Naive thymus-derived CD4-positive, alpha-beta T cell (primary cell): ENCODE data around the gene UBALD2. TPM values are rescaled to one million over a fixed set of nuclear protein-coding genes. Genes with fewer than 3 reads are reported as not detected.

Experiments
- ATAC-seq: fragments of 150-1000 bp; cut with Tn5 transposase; 2 replicates; pipeline ENCODE4 v1.10.0; 2021; ENCODE audit warnings: mild to moderate bottlenecking, moderate library complexity
- CTCF ChIA-PET: fragments of 350-600 bp; sonication (Branson Sonifier 250); formaldehyde crosslinking; loops from one replicate; lab custom pipeline; 2021; ENCODE audit warnings: antibody characterized with exemption; lab: Charles Lee
- POLR2A ChIA-PET: fragments of 350-600 bp; sonication (Branson Sonifier 250); formaldehyde crosslinking; loops from one replicate; lab custom pipeline; 2021; ENCODE audit warnings: antibody characterized with exemption, inconsistent platforms; lab: Charles Lee
- DNase-seq, 9 donors: peaks; one replicate each; pipeline versions ENCODE4 v3.0.0 to v3.0.0-alpha.2; 2020 to 2022; ENCODE audit warnings: mixed read lengths in 1 of 9
- H3K27ac ChIP-seq: one replicate; pipeline ENCODE4 v1.7.0; 2013; ENCODE audit warnings: mild to moderate bottlenecking, low read depth, low read length, moderate library complexity
- H3K27me3 ChIP-seq, 2 donors: one replicate each; pipeline ENCODE4 v1.7.0; 2013; ENCODE audit warnings: low read length in 2 of 2, mild to moderate bottlenecking in 2 of 2, moderate library complexity in 2 of 2; ENCODE audit not compliant: control insufficient read depth in 2 of 2, insufficient read depth in 2 of 2
- H3K36me3 ChIP-seq, 3 experiments: 1 replicate in 2 of 3; 2 replicates in 1 of 3; pipeline ENCODE4 v1.7.0; 2013; ENCODE audit warnings: low read length in 3 of 3, mild to moderate bottlenecking in 3 of 3, moderate library complexity in 1 of 3; ENCODE audit not compliant: insufficient read depth in 3 of 3, control insufficient read depth in 2 of 3
- H3K4me1 ChIP-seq, 2 donors: one replicate each; pipeline ENCODE4 v1.7.0; 2013; ENCODE audit warnings: low read length in 2 of 2, mild to moderate bottlenecking in 2 of 2, moderate library complexity in 1 of 2; ENCODE audit not compliant: control insufficient read depth in 2 of 2, insufficient read depth in 2 of 2
- H3K4me3 ChIP-seq: 2 replicates; pipeline ENCODE4 v1.7.0; 2013; ENCODE audit warnings: mild to moderate bottlenecking, low read length
- H3K9me3 ChIP-seq, 3 experiments: 1 replicate in 2 of 3; 2 replicates in 1 of 3; pipeline ENCODE4 v1.7.0; 2013; ENCODE audit warnings: low read length in 3 of 3; ENCODE audit not compliant: control insufficient read depth in 2 of 3
- H3K27ac Mint-ChIP-seq, 9 donors: one replicate each; pipeline ENCODE4 v1.8.0; 2020 to 2022; ENCODE audit warnings: mixed read lengths in 9 of 9, mild to moderate bottlenecking in 8 of 9, moderate library complexity in 5 of 9, inconsistent platforms in 2 of 9
- H3K27me3 Mint-ChIP-seq, 5 donors: one replicate each; pipeline ENCODE4 v1.8.0; 2021 to 2022; ENCODE audit warnings: mixed read lengths in 5 of 5, mild to moderate bottlenecking in 1 of 5
- H3K36me3 Mint-ChIP-seq, 5 donors: one replicate each; pipeline ENCODE4 v1.8.0; 2020 to 2022; ENCODE audit warnings: mixed read lengths in 5 of 5, mild to moderate bottlenecking in 3 of 5, inconsistent platforms in 1 of 5
- H3K4me1 Mint-ChIP-seq, 7 donors: one replicate each; pipeline ENCODE4 v1.8.0; 2020 to 2022; ENCODE audit warnings: mixed read lengths in 7 of 7, mild to moderate bottlenecking in 3 of 7, inconsistent platforms in 1 of 7
- H3K4me3 Mint-ChIP-seq, 10 donors: one replicate each; pipeline ENCODE4 v1.8.0; 2020 to 2022; ENCODE audit warnings: mild to moderate bottlenecking in 10 of 10, mixed read lengths in 10 of 10, moderate library complexity in 6 of 10, inconsistent platforms in 2 of 10
- H3K9me3 Mint-ChIP-seq, 11 donors: one replicate each; pipeline ENCODE4 v1.8.0; 2020 to 2022; ENCODE audit warnings: mixed read lengths in 11 of 11, mild to moderate bottlenecking in 4 of 11, inconsistent platforms in 1 of 11, moderate library complexity in 1 of 11
- intact Hi-C, 2 donors: fragments of 100-400 bp; cut with micrococcal nuclease; formaldehyde crosslinking; loops; one replicate each; pipeline ENCODE4 v1.15.1; 2023
- polyA plus RNA-seq, 2 donors: library from polyadenylated mRNA; unstranded; fragments of 300-500 nt; fragmentation: Illumina TruSeq; gene quantifications; one replicate each; pipeline ENCODE4 v1.2.3, GENCODE V29; 2021
- total RNA-seq, 6 experiments: library from RNA in 5 of 6; stranded (reverse) in 5 of 6; gene quantifications; 1 replicate in 5 of 6; 2 replicates in 1 of 6; pipeline ENCODE4 v1.2.3 and lab custom pipeline; 2021 to 2026

The UBALD2 gene
- total and polyA plus RNA-seq, 7 experiments from 2014 or later = 6.9 to 263 (median 132) TPM

DNA sequence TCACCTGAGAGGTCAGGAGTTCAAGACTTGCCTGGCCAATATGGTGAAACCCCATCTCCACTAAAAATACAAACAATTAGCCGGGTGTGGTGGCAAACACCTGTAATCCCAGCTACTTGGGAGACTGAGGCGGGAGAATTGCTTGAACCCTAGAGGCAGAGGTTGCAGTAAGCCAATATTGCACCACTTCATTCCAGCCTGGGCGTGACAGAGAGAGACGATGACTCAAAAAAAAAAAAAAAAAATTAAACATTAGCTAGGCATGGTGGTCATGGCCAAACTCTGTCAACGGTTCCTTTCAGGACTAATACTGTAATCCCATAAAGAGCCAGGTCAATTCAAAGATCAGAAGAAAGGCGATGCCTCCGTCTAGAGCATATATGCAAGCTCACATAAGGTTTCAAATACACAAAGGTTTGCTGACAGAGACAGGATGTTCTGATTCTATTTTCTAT is 27.3 kb upstream of the UBALD2 start:
- H3K27me3 ChIP-seq = no peaks in the 10 kb centered on the region
- ATAC-seq (no peak), DNase-seq (peak in 1 of 9 donors; percentile 17)
- no peak overlapping the region for H3K4me3 ChIP-seq
- Mint-ChIP-seq H3K27ac (peak overlapping the region; percentile 65 to 88 (median 82)), H3K36me3 (peaks cover 0 to 33% (median 4%) of the 10 kb centered on the region in 5 donors), H3K4me1 (peaks cover 26 to 71% (median 66%) of the 10 kb centered on the region in 7 donors), H3K9me3 (peaks cover 0 to 3% (median 0%) of the 10 kb centered on the region in 11 donors), H3K27me3 (peaks cover 0 to 4% (median 0%) of the 10 kb centered on the region in 5 donors), H3K4me3 (peak overlapping the region; percentile 84 to 96 (median 88))
- H3K9me3 ChIP-seq = no peaks in the 10 kb centered on the region
- H3K36me3 ChIP-seq = no peaks in the 10 kb centered on the region
- CTCF ChIA-PET = interaction anchor here (0.6 to 2.6 kb wide), 11 partner anchors 26 to 117 kb away, joined by 3 to 11 read pairs (median 3); no protein-coding TSS in a partner anchor
- POLR2A ChIA-PET = interaction anchor here (0.6 to 3.8 kb wide), 24 partner anchors 9 to 433 kb away, joined by 3 to 26 read pairs (median 6); partner anchors contain the start of gene UBALD2
- intact Hi-C loops = loop anchor here (2.0 to 5.0 kb wide), 3 partner anchors 19 to 45 kb away; no protein-coding TSS in a partner anchor
- peak overlapping the region; percentile 15 for H3K27ac ChIP-seq
- H3K4me1 ChIP-seq = peaks cover 12 to 22% of the 10 kb centered on the region in 2 donors

DNA sequence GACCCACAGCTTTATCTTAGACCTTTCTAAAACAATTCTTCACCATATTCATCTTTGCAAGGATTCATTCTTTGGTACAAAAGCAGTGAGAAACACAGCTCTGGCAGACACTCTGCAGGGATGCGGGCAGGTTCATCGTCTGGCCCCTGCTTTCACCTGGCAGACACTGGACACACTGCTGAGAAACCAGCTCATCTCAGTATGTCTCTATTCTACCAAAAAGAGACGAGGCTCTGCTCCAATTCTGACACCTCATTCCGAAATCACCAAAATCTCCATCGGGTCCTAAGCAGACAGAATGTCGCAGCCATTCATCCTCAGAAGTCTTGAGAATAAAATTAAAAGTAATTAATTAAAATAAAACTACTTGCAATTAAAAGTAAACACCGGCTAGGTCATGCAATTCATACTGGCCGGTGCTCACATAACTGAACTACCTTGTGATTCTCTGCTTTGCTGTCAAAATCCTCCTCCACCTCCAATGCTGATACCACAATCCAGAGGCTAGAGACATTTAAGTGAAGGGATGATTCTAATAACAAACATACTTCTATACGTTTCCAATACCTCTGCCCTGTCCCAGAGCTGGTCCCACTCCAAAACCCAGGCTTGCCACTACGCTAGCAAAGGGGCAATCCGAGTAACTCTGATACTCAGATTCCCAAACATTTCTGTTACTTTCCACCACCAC is 26.2 kb upstream of the UBALD2 start:
- POLR2A ChIA-PET = interaction anchor here (0.6 to 3.8 kb wide), 20 partner anchors 8 to 108 kb away, joined by 3 to 26 read pairs (median 8); partner anchors contain the start of gene UBALD2
- peak overlapping the region; percentile 78 for H3K27ac ChIP-seq
- intact Hi-C loops = loop anchor here (2.0 to 5.0 kb wide), 3 partner anchors 20 to 46 kb away; no protein-coding TSS in a partner anchor
- H3K9me3 ChIP-seq = no peaks in the 10 kb centered on the region
- Mint-ChIP-seq H3K27me3 (peaks cover 0 to 4% (median 0%) of the 10 kb centered on the region in 5 donors), H3K4me1 (peaks cover 23 to 73% (median 69%) of the 10 kb centered on the region in 7 donors), H3K9me3 (peaks cover 0 to 3% (median 0%) of the 10 kb centered on the region in 11 donors), H3K36me3 (peaks cover 0 to 33% (median 4%) of the 10 kb centered on the region in 5 donors), H3K27ac (peak overlapping the region; percentile 79 to 92 (median 88)), H3K4me3 (peak overlapping the region; percentile 84 to 96 (median 88))
- DNase-seq (no peak), ATAC-seq (no peak)
- H3K36me3 ChIP-seq = no peaks in the 10 kb centered on the region
- CTCF ChIA-PET = interaction anchor here (0.8 to 2.6 kb wide), 6 partner anchors 40 to 116 kb away, joined by 3 to 11 read pairs (median 3); no protein-coding TSS in a partner anchor
- peaks cover 12 to 32% of the 10 kb centered on the region in 2 donors for H3K4me1 ChIP-seq
- H3K4me3 ChIP-seq = no peak overlapping the region
- no peaks in the 10 kb centered on the region for H3K27me3 ChIP-seq

DNA sequence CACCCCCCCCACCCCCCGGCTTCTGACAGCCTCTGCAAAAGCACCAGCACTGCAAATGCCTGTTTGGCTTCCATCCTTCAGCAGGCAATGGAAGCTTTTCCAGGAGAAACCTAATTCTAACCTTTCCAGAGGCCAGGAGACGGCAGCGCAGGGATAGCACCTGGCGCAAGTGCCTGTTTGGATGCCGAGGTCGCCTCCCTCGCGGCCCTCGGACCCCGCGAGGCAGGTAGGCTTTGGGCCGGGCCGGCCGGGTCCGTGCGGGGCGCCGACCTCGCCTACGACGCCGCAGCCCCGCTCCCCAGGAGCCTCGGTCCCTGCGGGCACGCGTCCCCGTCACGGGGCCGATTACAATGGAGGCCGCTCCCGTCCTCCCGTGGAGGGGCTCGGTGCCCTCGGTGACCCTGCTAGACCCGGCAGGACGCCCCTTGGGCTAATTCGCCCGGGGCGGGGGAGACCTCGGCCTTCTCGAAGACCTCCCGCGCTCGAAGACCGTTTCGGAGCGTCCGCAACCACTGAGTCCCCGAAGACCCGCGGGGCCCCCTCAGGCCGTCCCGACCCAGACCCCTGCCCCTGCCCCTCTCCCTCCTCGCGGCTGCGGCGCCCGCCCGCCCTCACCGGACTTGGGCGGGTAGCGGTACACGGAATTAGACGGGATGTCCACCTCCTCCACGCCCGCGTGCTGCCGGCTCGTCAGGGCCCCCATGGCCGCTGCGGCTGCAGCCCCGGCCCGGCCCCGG is 25.4 kb upstream of the UBALD2 start:
- peaks cover 27 to 74% (median 69%) of the 10 kb centered on the region in 7 donors for H3K4me1 Mint-ChIP-seq
- no peak for ATAC-seq
- peaks cover 0 to 30% (median 3%) of the 10 kb centered on the region in 5 donors for H3K36me3 Mint-ChIP-seq
- POLR2A ChIA-PET = interaction anchor here (1.1 to 10.1 kb wide), 12 partner anchors 10 to 88 kb away, joined by 3 to 375 read pairs (median 13); partner anchors contain the start of gene UBALD2
- H3K27ac Mint-ChIP-seq = peak overlapping the region; percentile 79 to 92 (median 88)
- Histone ChIP-seq H3K4me3 (peak overlapping the region; percentile 54), H3K27ac (peak overlapping the region; percentile 78), H3K27me3 (no peaks in the 10 kb centered on the region), H3K36me3 (no peaks in the 10 kb centered on the region), H3K4me1 (peaks cover 9 to 39% of the 10 kb centered on the region in 2 donors), H3K9me3 (no peaks in the 10 kb centered on the region)
- intact Hi-C loops = loop anchor here (1.0 to 5.0 kb wide), 4 partner anchors 21 to 47 kb away; no protein-coding TSS in a partner anchor
- peak overlapping the region; percentile 84 to 96 (median 88) for H3K4me3 Mint-ChIP-seq
- peaks cover 0 to 4% (median 0%) of the 10 kb centered on the region in 5 donors for H3K27me3 Mint-ChIP-seq
- CTCF ChIA-PET = no interaction called here
- peaks cover 0 to 3% (median 0%) of the 10 kb centered on the region in 11 donors for H3K9me3 Mint-ChIP-seq
- peak in 3 of 9 donors; percentile 13 to 38 (median 17) for DNase-seq

GRCh38 chr17:76240461-76241203 is 24.5 kb upstream of the UBALD2 start, which contains the start of gene RNF157:
Gene RNF157, minus strand, starts transcription at chr17:76240493. Its CDS starts 253 bp downstream, at chr17:76240240.
- Histone ChIP-seq H3K4me1 (peaks cover 10 to 49% of the 10 kb centered on the region in 2 donors), H3K9me3 (no peaks in the 10 kb centered on the region), H3K27ac (peak within 1 kb of the TSS; percentile 78), H3K27me3 (no peaks in the 10 kb centered on the region), H3K4me3 (peak within 1 kb of the TSS; percentile 70), H3K36me3 (no peaks in the 10 kb centered on the region)
- H3K36me3 Mint-ChIP-seq = peaks cover 0 to 28% (median 3%) of the 10 kb centered on the region in 5 donors
- peak; percentile 57 to 78 (median 69) for DNase-seq
- peak within 1 kb of the TSS; percentile 89 to 96 (median 92) for H3K27ac Mint-ChIP-seq
- ChIA-PET POLR2A (interaction anchor here (0.9 to 10.1 kb wide), 9 partner anchors 11 to 89 kb away, joined by 3 to 375 read pairs (median 4); partner anchors contain the start of gene UBALD2), CTCF (interaction anchor here (0.6 to 1.0 kb wide), 5 partner anchors 21 to 131 kb away, joined by 3 to 6 read pairs (median 4); no protein-coding TSS in a partner anchor)
- peaks cover 0 to 4% (median 0%) of the 10 kb centered on the region in 5 donors for H3K27me3 Mint-ChIP-seq
- intact Hi-C loops = loop anchor here in 1 of 2 donors (1.0 kb wide), 1 partner anchor 24 kb away; no protein-coding TSS in a partner anchor
- peaks cover 0 to 3% (median 0%) of the 10 kb centered on the region in 11 donors for H3K9me3 Mint-ChIP-seq
- peak within 1 kb of the TSS; percentile 87 to 97 (median 94) for H3K4me3 Mint-ChIP-seq
- ATAC-seq = peak; percentile 97
- H3K4me1 Mint-ChIP-seq = peaks cover 27 to 80% (median 73%) of the 10 kb centered on the region in 7 donors

DNA sequence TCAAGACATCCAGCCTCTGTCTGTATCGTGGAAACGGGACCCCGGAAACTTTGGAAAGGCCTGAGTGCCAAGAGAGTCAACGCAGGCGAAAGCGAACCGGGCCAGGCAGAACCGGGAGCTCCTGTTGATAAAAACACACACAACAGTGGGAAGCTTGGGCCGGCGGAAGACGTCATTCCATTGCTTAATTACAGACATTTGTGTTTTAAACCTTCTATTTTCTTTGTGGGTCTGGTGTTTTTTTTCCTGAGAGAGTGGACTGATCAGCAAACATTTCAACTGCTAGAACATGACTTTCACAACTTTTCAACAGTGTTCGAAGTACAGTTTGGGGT is 24.0 kb upstream of the UBALD2 start:
- H3K4me1 ChIP-seq = peaks cover 15 to 54% of the 10 kb centered on the region in 2 donors
- Mint-ChIP-seq H3K27ac (peak overlapping the region; percentile 83 to 96 (median 92)), H3K4me3 (peak overlapping the region; percentile 86 to 97 (median 94)), H3K4me1 (peaks cover 32 to 83% (median 77%) of the 10 kb centered on the region in 7 donors), H3K27me3 (peaks cover 0 to 4% (median 0%) of the 10 kb centered on the region in 5 donors), H3K9me3 (peaks cover 0 to 3% (median 0%) of the 10 kb centered on the region in 11 donors), H3K36me3 (peaks cover 0 to 28% (median 3%) of the 10 kb centered on the region in 5 donors)
- intact Hi-C loops = no loop called here
- H3K27ac ChIP-seq = peak overlapping the region; percentile 73
- H3K4me3 ChIP-seq = peak overlapping the region; percentile 70
- DNase-seq (no peak), ATAC-seq (no peak)
- no peaks in the 10 kb centered on the region for H3K9me3 ChIP-seq
- ChIA-PET CTCF (interaction anchor here (0.6 to 1.0 kb wide), 6 partner anchors 21 to 952 kb away, joined by 3 to 6 read pairs (median 4); partner anchors contain the start of gene SLC25A19), POLR2A (interaction anchor here (0.9 to 10.1 kb wide), 11 partner anchors 10 to 89 kb away, joined by 3 to 375 read pairs (median 4); partner anchors contain the start of gene UBALD2)
- H3K27me3 ChIP-seq = no peaks in the 10 kb centered on the region
- H3K36me3 ChIP-seq = no peaks in the 10 kb centered on the region
